ENCODE measurements around the gene RAB25. TPM values are rescaled to one million over a fixed set of nuclear protein-coding genes. Genes with fewer than 3 reads are reported as not detected.

Gene RAB25
- polyA plus RNA-seq, 2 of the 4 experiments (the other 2 are of a cell fraction), result not detected

GRCh38 chr1:156086256-156086662 lies 25.3 kb downstream of the RAB25 start (continued):
- TF ChIP-seq MAZ (IDR thresholded peaks at IDR 0.05; ENCODE audit: borderline replicate concordance, low read depth, low read length), result no peak
- no peak for TF ChIP-seq TP53 (CRISPR knock-in tag; IDR thresholded peaks at IDR 0.05)
- peak; percentile 34; the same call in 1 of the 2 replicates for TF ChIP-seq GATA3 (IDR thresholded peaks at IDR 0.05; ENCODE audit: borderline replicate concordance)
- TF ChIP-seq FOSB (CRISPR knock-in tag; IDR thresholded peaks at IDR 0.05), result no peak
- TF ChIP-seq POLR2AphosphoS2 (conservative IDR thresholded peaks at IDR 0.05; ENCODE audit: low read length), result no peak
- no peak for TF ChIP-seq NFE2L2 (conservative IDR thresholded peaks at IDR 0.05; ENCODE audit: low read length)
- no peak for TF ChIP-seq JUNB (IDR thresholded peaks at IDR 0.05)
- no peak for TF ChIP-seq USF2 (IDR thresholded peaks at IDR 0.05)
- no peak for TF ChIP-seq EHF (CRISPR knock-in tag; IDR thresholded peaks at IDR 0.05)
- TF ChIP-seq EHMT2 (IDR thresholded peaks at IDR 0.05; ENCODE audit: low read depth), result no peak

- H3K4me2 ChIP-seq, result no peak overlapping the region
- ChIA-PET POLR2A (no interaction called here), CTCF (interaction anchor here (0.6 to 29.4 kb wide), 24 partner anchors 10 to 195 kb away, joined by 3 to 2239 read pairs (median 4); partner anchors contain the start of genes LMNA, SEMA4A, SLC25A44 and TMEM79)
- no peaks in the 10 kb centered on the region for H3K9me3 ChIP-seq
- TF ChIP-seq REST (IDR thresholded peaks at IDR 0.05) (no peak), FOSB (CRISPR knock-in tag; IDR thresholded peaks at IDR 0.05) (no peak), HEYL (CRISPR knock-in tag; IDR thresholded peaks at IDR 0.05) (no peak), HOXB13 (CRISPR knock-in tag; IDR thresholded peaks at IDR 0.05; ENCODE audit: low read depth) (no peak), EP300 (IDR thresholded peaks at IDR 0.05) (no peak), ESRRA (IDR thresholded peaks at IDR 0.05; ENCODE audit: borderline replicate concordance, low read length) (no peak), TP53 (CRISPR knock-in tag; IDR thresholded peaks at IDR 0.05) (no peak), RCOR1 (IDR thresholded peaks at IDR 0.05; ENCODE audit: low read depth, low read length) (no peak), MAZ (IDR thresholded peaks at IDR 0.05; ENCODE audit: borderline replicate concordance, low read depth, low read length) (no peak), ZFP36 (IDR thresholded peaks at IDR 0.05; ENCODE audit: borderline replicate concordance, partially characterized antibody) (no peak), POLR2A (IDR thresholded peaks at IDR 0.05; ENCODE audit: low read length) (no peak), TFCP2L1 (CRISPR knock-in tag; IDR thresholded peaks at IDR 0.05) (no peak), RFX5 (IDR thresholded peaks at IDR 0.05) (no peak)
- FAIRE-seq (no peak), ATAC-seq (no peak), DNase-seq (ENCODE audit: low read depth in 1 of 2, low spot score in 1 of 2) (no peak)
- H3K4me3 ChIP-seq, result no peak overlapping the region
- peaks cover 18% of the 10 kb centered on the region for H3K4me1 ChIP-seq
- WGBS (ENCODE audit: missing lambda C conversion rate), result 36% methylated on average over 2 of the region's 6 CpGs
- no peak overlapping the region for H3K27ac ChIP-seq
Observed at GRCh38 chr1:156089704-156090103, 28.7 kb downstream of the RAB25 start.

DNA sequence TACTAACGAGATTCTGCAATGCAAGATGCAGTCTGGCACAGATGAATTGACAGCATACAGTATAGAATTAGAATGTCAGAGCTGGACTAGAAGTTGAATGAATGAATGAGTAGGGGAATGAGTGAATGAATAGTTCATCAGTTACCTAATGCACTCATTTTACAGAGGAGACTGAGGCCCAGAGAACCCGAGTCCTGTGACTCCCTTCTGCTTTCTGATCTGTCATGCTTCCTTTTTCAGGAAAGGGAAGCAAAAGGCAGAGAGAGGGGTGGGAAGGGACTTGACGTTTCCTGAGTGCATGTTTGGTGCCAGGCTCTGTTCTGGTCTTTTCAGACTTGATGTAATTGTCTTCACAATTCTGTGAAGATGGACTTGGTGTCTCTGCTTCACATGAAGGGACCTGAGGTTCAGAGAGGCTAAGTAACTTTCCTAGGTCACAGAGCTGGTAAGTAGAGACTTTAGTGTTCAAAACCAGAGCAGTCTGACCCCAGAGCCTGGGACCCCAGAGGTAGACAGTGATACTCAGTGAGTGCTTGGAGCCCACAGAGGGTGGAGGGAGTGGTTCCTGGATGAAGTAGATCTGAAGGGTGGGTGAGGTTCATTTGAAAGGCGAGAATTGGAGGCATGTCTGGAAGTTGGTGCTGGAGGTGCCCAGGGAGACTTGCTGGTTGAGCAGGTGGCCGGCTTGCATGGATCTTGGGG lies 29.3 kb downstream of the RAB25 start:
- Histone ChIP-seq H3K4me1 (peaks cover 20% of the 10 kb centered on the region), H3K27ac (no peak overlapping the region), H3K4me2 (no peak overlapping the region), H3K9me3 (no peaks in the 10 kb centered on the region), H3K4me3 (no peak overlapping the region)
- ChIA-PET POLR2A (interaction anchor here (1.3 kb wide), 1 partner anchor 40 kb away, joined by 3 read pairs; no protein-coding TSS in a partner anchor), CTCF (interaction anchor here (0.6 to 29.4 kb wide), 32 partner anchors 8 to 353 kb away, joined by 3 to 2239 read pairs (median 4); partner anchors contain the start of genes BGLAP, LMNA, MEX3A and SEMA4A)
- peak; percentile 51 to 57 for ATAC-seq
- DNase-seq (ENCODE audit: low read depth in 1 of 2, low spot score in 1 of 2), result no peak
- no peak for FAIRE-seq
- WGBS (ENCODE audit: missing lambda C conversion rate), result 36% methylated on average over 5 of the region's 5 CpGs
- TF ChIP-seq CHD4 (IDR thresholded peaks at IDR 0.05; ENCODE audit: borderline replicate concordance) (no peak), FOSL2 (IDR thresholded peaks at IDR 0.05) (no peak), FOSL2 (CRISPR knock-in tag; IDR thresholded peaks at IDR 0.05) (no peak), CBX8 (IDR thresholded peaks at IDR 0.05) (no peak), HES2 (IDR thresholded peaks at IDR 0.05) (no peak), EHF (CRISPR knock-in tag; IDR thresholded peaks at IDR 0.05) (no peak), HEYL (CRISPR knock-in tag; IDR thresholded peaks at IDR 0.05) (no peak), CBX2 (IDR thresholded peaks at IDR 0.05; ENCODE audit: borderline replicate concordance, low read depth) (no peak), TFCP2L1 (CRISPR knock-in tag; IDR thresholded peaks at IDR 0.05) (no peak), HOXB5 (CRISPR knock-in tag; IDR thresholded peaks at IDR 0.05) (no peak), RAD21 (conservative IDR thresholded peaks at IDR 0.05 in 1 of 2, IDR thresholded peaks at IDR 0.05 in 1 of 2) (no peak)
- TF ChIP-seq, protein P1, sequence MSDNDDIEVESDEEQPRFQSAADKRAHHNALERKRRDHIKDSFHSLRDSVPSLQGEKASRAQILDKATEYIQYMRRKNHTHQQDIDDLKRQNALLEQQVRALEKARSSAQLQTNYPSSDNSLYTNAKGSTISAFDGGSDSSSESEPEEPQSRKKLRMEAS (IDR thresholded peaks at IDR 0.05), result no peak
- TF ChIP-seq, protein P2, sequence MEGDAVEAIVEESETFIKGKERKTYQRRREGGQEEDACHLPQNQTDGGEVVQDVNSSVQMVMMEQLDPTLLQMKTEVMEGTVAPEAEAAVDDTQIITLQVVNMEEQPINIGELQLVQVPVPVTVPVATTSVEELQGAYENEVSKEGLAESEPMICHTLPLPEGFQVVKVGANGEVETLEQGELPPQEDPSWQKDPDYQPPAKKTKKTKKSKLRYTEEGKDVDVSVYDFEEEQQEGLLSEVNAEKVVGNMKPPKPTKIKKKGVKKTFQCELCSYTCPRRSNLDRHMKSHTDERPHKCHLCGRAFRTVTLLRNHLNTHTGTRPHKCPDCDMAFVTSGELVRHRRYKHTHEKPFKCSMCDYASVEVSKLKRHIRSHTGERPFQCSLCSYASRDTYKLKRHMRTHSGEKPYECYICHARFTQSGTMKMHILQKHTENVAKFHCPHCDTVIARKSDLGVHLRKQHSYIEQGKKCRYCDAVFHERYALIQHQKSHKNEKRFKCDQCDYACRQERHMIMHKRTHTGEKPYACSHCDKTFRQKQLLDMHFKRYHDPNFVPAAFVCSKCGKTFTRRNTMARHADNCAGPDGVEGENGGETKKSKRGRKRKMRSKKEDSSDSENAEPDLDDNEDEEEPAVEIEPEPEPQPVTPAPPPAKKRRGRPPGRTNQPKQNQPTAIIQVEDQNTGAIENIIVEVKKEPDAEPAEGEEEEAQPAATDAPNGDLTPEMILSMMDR (IDR thresholded peaks at IDR 0.05), result no peak
